Measurements from ENCODE around the gene KIRREL1. TPM values are rescaled to one million over a fixed set of nuclear protein-coding genes. Genes with fewer than 3 reads are reported as not detected.

Gene KIRREL1
- total and polyA plus RNA-seq, 2 of the 8 experiments (the other 6 are each of a cell fraction or from before 2014, with no cell fraction given): 14.2 to 39.0 TPM

DNA sequence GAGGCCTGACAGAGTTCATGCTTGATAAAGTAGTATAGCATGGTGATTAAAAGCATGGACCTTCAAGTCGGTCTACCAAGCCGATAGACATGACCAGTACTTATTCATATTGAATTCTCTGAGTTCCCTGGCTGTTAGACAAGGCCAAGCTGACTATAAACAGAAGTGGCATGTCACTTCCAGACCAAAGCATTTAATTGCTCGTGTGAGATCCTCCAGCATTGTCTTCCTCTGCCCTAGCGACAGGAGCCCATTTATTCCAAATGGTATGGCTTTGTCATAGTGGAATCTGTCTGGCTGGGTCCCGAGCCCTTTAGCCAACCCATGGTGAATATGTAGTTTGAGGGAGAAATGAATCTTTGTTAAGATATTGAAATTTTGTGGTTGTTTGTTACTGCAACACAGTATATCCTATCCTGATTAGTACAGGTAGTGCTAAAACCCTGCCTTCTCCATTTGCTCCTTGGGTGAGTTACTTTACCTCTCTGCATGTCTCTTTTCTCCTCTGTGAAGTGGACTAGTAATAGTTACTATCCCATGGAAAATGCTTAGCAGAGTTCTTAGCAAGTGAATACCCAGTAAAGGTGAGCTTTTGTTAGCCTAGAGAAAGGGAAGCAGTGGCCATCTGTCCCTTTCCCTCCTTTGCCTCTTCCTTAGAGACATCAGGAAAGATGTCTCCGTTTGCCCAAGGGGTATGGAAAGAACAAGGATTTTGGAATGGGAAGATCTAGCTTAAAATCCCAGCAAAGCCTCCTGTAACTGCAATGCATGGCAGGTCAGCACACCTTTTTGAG lies 109.6 kb downstream of the KIRREL1 start:
- peak overlapping the region; percentile 27 for H2BK20ac ChIP-seq (ENCODE audit: low read length)
- no peaks in the 10 kb centered on the region; the same call in 1 of the 2 replicates for H3K23me2 ChIP-seq (ENCODE audit: low read depth, low read length)
- H3K27ac ChIP-seq (ENCODE audit: low read depth, low read length): no peak overlapping the region
- DNase-seq (ENCODE audit: low read depth in 1 of 2, low spot score in 2 of 2): no peak
- peak overlapping the region; percentile 82; the same call in 1 of the 2 replicates for H2BK5ac ChIP-seq (ENCODE audit: low read depth, low read length)
- CTCF ChIA-PET (ENCODE audit: partially characterized antibody): interaction anchor here (1.0 to 38.2 kb wide), 10 partner anchors 1 to 121 kb away, joined by 3 to 2918 read pairs (median 4); partner anchors contain the start of gene KIRREL1
- H3K79me1 ChIP-seq (ENCODE audit: low read depth, low read length): no peaks in the 10 kb centered on the region
- H3K14ac ChIP-seq (ENCODE audit: insufficient read length): no peak overlapping the region
- peak overlapping the region in 1 of 4 experiments; percentile 33; a peak in 2 of 8 replicates for H3K4me3 ChIP-seq (ENCODE audit: extremely low read depth in 1 of 4, insufficient read depth in 2 of 4, low read depth in 3 of 4, low read length in 4 of 4)
- H2AFZ ChIP-seq (ENCODE audit: low read length): no peak overlapping the region
- POLR2A ChIA-PET (ENCODE audit: partially characterized antibody): interaction anchor here (0.9 to 2.2 kb wide), 10 partner anchors 9 to 110 kb away, joined by 3 to 8 read pairs (median 4); partner anchors contain the start of gene KIRREL1
- no peaks in the 10 kb centered on the region for H3K79me2 ChIP-seq (ENCODE audit: control insufficient read depth in 1 of 2, insufficient read depth in 2 of 2, low read length in 2 of 2)
- no peaks in the 10 kb centered on the region for H3K9me3 ChIP-seq (ENCODE audit: insufficient read depth in 2 of 2, low read depth in 1 of 2, low read length in 1 of 2)
- peak overlapping the region; percentile 75 for H3K18ac ChIP-seq (ENCODE audit: extremely low read depth, low read length)
- no peak overlapping the region; the same call in 1 of the 2 replicates for H4K8ac ChIP-seq (ENCODE audit: extremely low read depth, insufficient read depth, low read length)
- no peak for FAIRE-seq
- H3K56ac ChIP-seq (replicated peaks; ENCODE audit: insufficient read length, low read depth, low read length): peak overlapping the region; percentile 8
- H2BK15ac ChIP-seq (ENCODE audit: low read length): no peak overlapping the region
- H3K36me3 ChIP-seq (ENCODE audit: control insufficient read depth in 2 of 4, insufficient read depth in 4 of 4, low read length in 3 of 4): no peaks in the 10 kb centered on the region
- peak overlapping the region; percentile 74 for H4K5ac ChIP-seq (ENCODE audit: insufficient read length, low read depth, low read length)
- peak overlapping the region; percentile 4 for H2BK120ac ChIP-seq (replicated peaks; ENCODE audit: low read depth, low read length)
- no peaks in the 10 kb centered on the region for H3K27me3 ChIP-seq (replicated peaks in 1 of 4; ENCODE audit: control insufficient read depth in 3 of 4, extremely low read depth in 1 of 4, insufficient read depth in 3 of 4, low read length in 3 of 4)
- peak overlapping the region; percentile 59; the same call in 1 of the 2 replicates for H2AK5ac ChIP-seq (ENCODE audit: low read depth, low read length)
- H3K9ac ChIP-seq (replicated peaks in 1 of 4; ENCODE audit: extremely low read depth in 1 of 4, low read depth in 3 of 4, low read length in 3 of 4): no peak overlapping the region; a peak in 1 of 7 replicates
- peaks cover 20 to 53% (median 42%) of the 10 kb centered on the region in 4 experiments for H3K4me1 ChIP-seq (replicated peaks in 1 of 4; ENCODE audit: control insufficient read depth in 3 of 4, insufficient read depth in 4 of 4, low read length in 3 of 4)
- H3K4me2 ChIP-seq (ENCODE audit: insufficient read depth in 1 of 2, low read depth in 2 of 2, low read length in 2 of 2): peak overlapping the region; percentile 64 to 89
- 59% methylated on average over 6 of the region's 6 CpGs; no CpG with 5 or more reads in 1 of the 2 experiments for WGBS, 2 experiments (ENCODE audit: extremely low coverage in 1 of 2, insufficient coverage in 1 of 2, insufficient read length in 1 of 2, insufficient replicate concordance in 2 of 2, low coverage in 1 of 2, low lambda C conversion rate in 2 of 2, missing lambda C conversion rate in 1 of 2)
- H2BK12ac ChIP-seq (ENCODE audit: low read depth, low read length): peak overlapping the region; percentile 45; the same call in 1 of the 2 replicates
- no peaks in the 10 kb centered on the region for H4K20me1 ChIP-seq (replicated peaks in 1 of 2; ENCODE audit: control insufficient read depth in 1 of 2, insufficient read depth in 2 of 2, low read length in 2 of 2)
- no peak overlapping the region for H3K23ac ChIP-seq (ENCODE audit: insufficient read length)
- peak overlapping the region; percentile 98 for H4K91ac ChIP-seq (replicated peaks; ENCODE audit: insufficient read length, low read length)
- peak overlapping the region; percentile 94 for H3K4ac ChIP-seq (replicated peaks; ENCODE audit: insufficient read length, low read depth, low read length)
- TF ChIP-seq YY1 (IDR thresholded peaks at IDR 0.05; ENCODE audit: low read depth, low read length) (no peak), RFX5 (IDR thresholded peaks at IDR 0.05; ENCODE audit: borderline replicate concordance, low read depth, low read length) (no peak), RAD21 (IDR thresholded peaks at IDR 0.05 in 1 of 2, conservative IDR thresholded peaks at IDR 0.05 in 1 of 2; ENCODE audit: low read depth in 2 of 2, low read length in 2 of 2) (no peak), CHD1 (IDR thresholded peaks at IDR 0.05; ENCODE audit: low read depth, low read length) (no peak)
- TF ChIP-seq, protein P1, sequence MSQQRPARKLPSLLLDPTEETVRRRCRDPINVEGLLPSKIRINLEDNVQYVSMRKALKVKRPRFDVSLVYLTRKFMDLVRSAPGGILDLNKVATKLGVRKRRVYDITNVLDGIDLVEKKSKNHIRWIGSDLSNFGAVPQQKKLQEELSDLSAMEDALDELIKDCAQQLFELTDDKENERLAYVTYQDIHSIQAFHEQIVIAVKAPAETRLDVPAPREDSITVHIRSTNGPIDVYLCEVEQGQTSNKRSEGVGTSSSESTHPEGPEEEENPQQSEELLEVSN (IDR thresholded peaks at IDR 0.05): no peak
